Muscle of leg (tissue), 11 donors: Measurements from ENCODE around the gene CETP. TPM values are rescaled to one million over a fixed set of nuclear protein-coding genes. Genes with fewer than 3 reads are reported as not detected.
"Not testable (repeated sequence)": the region's sequence is repeated elsewhere in the genome, so short reads cannot be mapped to it uniquely, and the experiment has no call there.

Experiments used
- DNase-seq: peaks from one replicate; pipeline ENCODE4 v3.0.0; 2013
- H3K27ac ChIP-seq: one replicate; pipeline ENCODE4 v1.5.1; 2013; ENCODE audit warnings: mild to moderate bottlenecking, low read length, control low read depth
- H3K27me3 ChIP-seq: one replicate; pipeline ENCODE4 v1.6.1; 2013; ENCODE audit warnings: low read length; ENCODE audit not compliant: control insufficient read depth, insufficient read depth
- H3K36me3 ChIP-seq: one replicate; pipeline ENCODE4 v1.6.1; 2013; ENCODE audit warnings: low read length; ENCODE audit not compliant: control insufficient read depth, insufficient read depth
- H3K4me1 ChIP-seq: one replicate; pipeline ENCODE4 v1.6.1; 2013; ENCODE audit warnings: low read length; ENCODE audit not compliant: control insufficient read depth, insufficient read depth
- H3K4me3 ChIP-seq: one replicate; pipeline ENCODE4 v1.5.1; 2013; ENCODE audit warnings: low read length, control low read depth
- H3K9me3 ChIP-seq: replicated peaks from 2 replicates; pipeline ENCODE4 v1.6.1; 2013; ENCODE audit warnings: low read depth, low read length; ENCODE audit not compliant: control insufficient read depth
- WGBS: methylation state at CpG from one replicate; pipeline ENCODE4 v1.1.5; 2013; ENCODE audit warnings: missing lambda C conversion rate; ENCODE audit not compliant: insufficient coverage; 5-methylcytosine and 5-hydroxymethylcytosine counted together
- polyA plus RNA-seq, 8 donors: library from polyadenylated mRNA; unstranded; fragments of 120-200 nt; gene quantifications; one replicate each; pipeline versions ENCODE4 v1.2.1 to v1.2.3, GENCODE V29; 2013; ENCODE audit warnings: inconsistent platforms in 1 of 8, low replicate concordance in 1 of 8; ENCODE audit not compliant: insufficient read length in 8 of 8, insufficient read depth in 1 of 8
- total RNA-seq: library from RNA; stranded (reverse); fragments of 120-200 nt; gene quantifications from one replicate; pipeline ENCODE4 v1.2.4, GENCODE V29; 2013

The CETP gene
- total and polyA plus RNA-seq, 9 donors: 4.7 to 9.6 (median 6.4) TPM

DNA sequence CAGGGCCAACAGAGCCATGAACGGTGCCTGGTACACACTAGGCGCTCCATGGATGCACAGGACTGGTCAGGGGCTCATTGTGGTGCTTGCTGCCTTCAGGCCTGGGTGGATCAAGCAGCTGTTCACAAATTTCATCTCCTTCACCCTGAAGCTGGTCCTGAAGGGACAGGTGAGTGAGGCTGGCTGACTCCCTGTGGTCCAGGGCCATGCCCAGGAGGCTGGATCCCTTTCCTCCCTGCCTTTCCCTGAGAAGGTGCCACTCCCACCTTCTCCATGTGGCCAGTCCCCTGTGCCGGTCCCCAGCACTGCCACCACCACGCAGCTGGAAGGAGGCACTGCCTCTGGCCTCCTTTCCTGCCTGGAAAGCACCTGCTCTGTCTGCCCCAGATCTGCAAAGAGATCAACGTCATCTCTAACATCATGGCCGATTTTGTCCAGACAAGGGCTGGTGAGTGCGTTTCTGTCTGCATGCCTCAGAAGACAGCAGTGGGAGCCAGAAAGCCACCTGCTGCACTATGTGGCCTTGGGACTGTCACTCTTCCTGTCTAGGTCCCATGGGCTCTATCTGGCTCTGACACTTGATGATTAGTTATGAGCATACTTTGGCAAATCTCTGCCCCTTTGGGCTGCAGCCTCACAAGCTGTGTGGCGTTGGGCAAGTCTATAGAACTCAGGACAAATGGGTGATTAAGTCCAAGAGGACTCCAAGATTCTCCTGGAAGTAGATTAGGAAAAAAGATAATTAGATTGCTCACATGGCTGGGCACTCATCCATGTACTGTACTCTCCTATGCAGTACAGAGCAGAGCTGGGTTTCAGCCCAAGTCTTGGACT, 9.4 kb downstream of the CETP start:
- WGBS: 46% methylated on average over 8 of the region's 8 CpGs
- H3K9me3 ChIP-seq: no peaks in the 10 kb centered on the region
- no peak for DNase-seq
- H3K4me1 ChIP-seq: peaks cover 11% of the 10 kb centered on the region
- no peaks in the 10 kb centered on the region for H3K27me3 ChIP-seq
- no peak overlapping the region for H3K27ac ChIP-seq
- no peaks in the 10 kb centered on the region for H3K36me3 ChIP-seq
- H3K4me3 ChIP-seq: no peak overlapping the region

DNA sequence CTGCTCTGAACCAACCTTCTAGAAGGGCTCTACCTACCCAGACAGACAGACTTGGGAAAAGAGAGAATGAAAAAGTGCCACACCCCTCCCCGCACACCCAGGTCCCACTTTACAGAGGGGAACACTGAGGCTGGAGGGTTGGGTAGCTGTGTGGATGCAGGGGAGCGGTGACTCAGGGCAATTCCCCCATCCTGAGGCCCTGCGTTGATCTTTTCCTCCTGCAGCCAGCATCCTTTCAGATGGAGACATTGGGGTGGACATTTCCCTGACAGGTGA, 10.0 kb downstream of the CETP start:
- Histone ChIP-seq H3K36me3 (no peaks in the 10 kb centered on the region), H3K4me3 (no peak overlapping the region), H3K9me3 (no peaks in the 10 kb centered on the region), H3K27ac (no peak overlapping the region), H3K4me1 (peaks cover 11% of the 10 kb centered on the region), H3K27me3 (no peaks in the 10 kb centered on the region)
- WGBS: no CpG with 5 or more reads among the region's 3 CpGs
- DNase-seq: no peak

DNA sequence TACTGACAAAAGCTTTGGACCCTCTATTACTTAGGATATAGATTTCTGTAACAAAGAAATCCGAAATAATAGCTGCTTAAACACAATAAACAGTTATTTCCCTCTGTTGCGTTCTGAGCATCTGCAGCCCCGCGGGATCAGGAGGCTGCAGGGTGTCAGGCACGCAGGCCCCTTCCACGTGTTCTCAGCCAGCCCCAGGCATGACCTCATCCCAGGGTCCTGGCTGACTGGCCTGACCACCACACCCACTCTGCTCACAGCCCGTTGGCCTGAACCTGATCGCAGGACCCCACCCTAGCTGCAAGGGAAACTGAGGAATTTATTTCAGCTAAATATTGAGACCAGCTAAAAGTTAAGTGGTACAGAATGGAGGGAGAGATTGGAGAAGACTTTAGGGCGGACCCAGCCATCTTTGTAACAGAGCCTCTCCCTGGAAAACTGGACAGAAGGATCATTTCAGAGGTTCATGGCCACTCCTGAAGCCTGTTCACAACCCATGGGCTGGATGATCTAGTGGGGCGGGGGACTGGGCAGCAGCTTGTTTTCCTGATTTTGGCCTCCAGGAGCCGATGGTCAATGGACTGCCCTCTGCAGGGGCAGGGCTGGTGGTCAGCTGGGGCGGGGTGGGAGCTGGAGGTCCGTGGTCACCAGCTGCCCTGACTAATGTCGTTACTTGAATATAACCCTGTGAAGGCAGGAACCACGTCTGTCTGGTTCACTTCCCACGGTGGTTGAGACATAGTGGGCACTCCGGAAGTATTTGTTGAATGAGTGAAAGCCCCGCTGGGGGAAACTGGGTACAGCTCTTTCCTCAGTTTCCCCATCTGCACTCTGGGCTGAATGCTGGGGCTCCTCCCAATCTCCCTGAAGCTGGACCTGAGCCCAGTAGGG, 10.9 kb downstream of the CETP start:
- Histone ChIP-seq H3K4me1 (peaks cover 11% of the 10 kb centered on the region), H3K9me3 (no peaks in the 10 kb centered on the region), H3K36me3 (no peaks in the 10 kb centered on the region), H3K27ac (no peak overlapping the region), H3K27me3 (no peaks in the 10 kb centered on the region), H3K4me3 (no peak overlapping the region)
- 64% methylated on average over 14 of the region's 18 CpGs for WGBS
- peak; percentile 52 for DNase-seq

DNA sequence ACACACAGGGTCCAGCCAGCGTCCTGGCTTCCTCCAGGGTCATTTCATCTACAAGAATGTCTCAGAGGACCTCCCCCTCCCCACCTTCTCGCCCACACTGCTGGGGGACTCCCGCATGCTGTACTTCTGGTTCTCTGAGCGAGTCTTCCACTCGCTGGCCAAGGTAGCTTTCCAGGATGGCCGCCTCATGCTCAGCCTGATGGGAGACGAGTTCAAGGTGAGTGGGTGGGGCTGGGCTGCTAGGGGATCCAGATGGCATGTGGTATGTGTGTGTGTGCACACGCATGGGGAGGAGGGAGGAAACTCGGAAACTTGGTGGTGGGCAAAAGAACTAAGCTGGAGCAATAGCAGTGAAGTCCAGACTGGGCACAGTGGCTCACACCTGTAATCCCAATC, 11.5 kb downstream of the CETP start:
- Histone ChIP-seq H3K4me3 (no peak overlapping the region), H3K9me3 (no peaks in the 10 kb centered on the region), H3K36me3 (no peaks in the 10 kb centered on the region), H3K4me1 (peaks cover 11% of the 10 kb centered on the region), H3K27me3 (no peaks in the 10 kb centered on the region), H3K27ac (no peak overlapping the region)
- no peak for DNase-seq
- WGBS: 54% methylated on average over 7 of the region's 9 CpGs

DNA sequence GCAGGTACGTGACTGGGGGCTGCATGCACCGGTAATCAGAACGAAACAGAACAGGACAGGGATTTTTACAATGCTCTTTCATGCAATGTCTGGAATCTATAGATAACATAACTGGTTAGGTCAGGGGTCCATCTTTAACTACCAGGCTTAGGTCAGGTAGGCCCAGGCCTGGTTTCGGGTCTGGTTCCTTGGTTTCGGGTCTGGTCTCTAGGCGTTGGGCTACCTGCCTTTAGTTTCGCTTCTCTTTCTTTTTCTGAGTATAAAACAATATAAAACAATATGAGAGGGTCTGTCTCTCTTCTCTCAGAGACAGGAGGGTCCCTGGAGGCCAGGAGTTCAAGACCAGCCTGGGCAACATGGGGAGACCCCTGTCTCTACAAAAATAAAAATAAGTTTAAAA, 12.1 kb downstream of the CETP start:
- WGBS: 80% methylated on average over 2 of the region's 7 CpGs
- not testable (repeated sequence) for DNase-seq

DNA sequence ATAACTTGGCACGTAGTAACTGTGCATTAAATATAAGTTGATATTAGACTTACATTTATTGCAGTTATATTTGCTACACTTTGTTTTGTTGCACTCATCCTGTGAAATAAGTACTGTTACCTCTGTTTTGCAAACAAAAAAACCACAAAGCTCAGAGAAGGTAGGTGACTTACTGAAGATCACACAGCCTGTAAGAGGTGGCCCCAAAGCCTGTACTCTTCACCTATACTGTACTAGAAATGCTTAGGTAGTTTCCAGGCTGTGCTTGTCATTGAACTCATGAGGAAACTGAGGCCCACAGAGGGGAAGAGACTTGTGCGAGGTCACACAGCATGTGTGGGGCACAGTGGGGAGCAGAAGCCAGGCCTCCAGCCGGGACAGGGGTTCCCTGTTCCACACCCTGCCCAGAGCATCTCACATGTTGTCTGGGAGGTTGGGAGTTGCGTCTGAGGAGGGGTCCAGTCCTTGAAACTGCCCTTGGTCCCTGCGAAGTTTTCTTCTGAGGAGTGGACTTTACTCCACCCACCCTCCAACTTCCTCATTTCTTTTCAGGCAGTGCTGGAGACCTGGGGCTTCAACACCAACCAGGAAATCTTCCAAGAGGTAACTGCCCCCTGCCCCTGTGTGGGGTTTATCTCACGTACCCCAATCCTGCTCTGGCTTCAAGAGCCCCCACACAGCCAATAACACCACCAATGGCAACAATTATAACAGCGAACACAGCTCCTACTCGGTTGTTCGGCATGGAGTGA, 13.0 kb downstream of the CETP start:
- Histone ChIP-seq H3K27me3 (no peaks in the 10 kb centered on the region), H3K9me3 (no peaks in the 10 kb centered on the region), H3K4me1 (peaks cover 11% of the 10 kb centered on the region), H3K27ac (no peak overlapping the region), H3K4me3 (no peak overlapping the region), H3K36me3 (no peaks in the 10 kb centered on the region)
- DNase-seq: no peak
- 69% methylated on average over 5 of the region's 9 CpGs for WGBS

More for the DNA sequence above, 12.1 kb downstream of the CETP start:
- H3K4me1 ChIP-seq: peaks cover 11% of the 10 kb centered on the region
- not testable (repeated sequence) for H3K27me3 ChIP-seq, H3K4me3 ChIP-seq, H3K27ac ChIP-seq, H3K9me3 ChIP-seq, H3K36me3 ChIP-seq

DNA sequence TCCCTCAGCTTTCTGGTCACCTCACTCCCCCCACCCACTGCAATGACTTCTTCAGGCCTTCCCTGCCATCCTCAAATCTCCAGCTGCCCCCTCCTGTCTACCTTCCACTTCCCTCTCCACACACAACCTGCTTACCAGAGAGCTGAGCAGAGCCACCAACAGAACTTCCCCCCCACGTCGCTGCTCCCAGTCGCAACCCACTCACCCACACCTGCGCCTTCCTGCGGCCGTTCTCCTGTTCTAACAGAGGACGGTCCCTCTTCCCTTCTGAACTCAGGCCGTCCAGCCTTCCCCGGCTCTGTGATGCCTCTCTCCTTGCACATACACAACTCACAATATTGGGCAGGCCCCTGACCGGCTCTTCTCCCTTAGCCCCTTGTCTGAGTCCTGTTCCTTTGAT, 14.0 kb downstream of the CETP start:
- Histone ChIP-seq H3K27ac (no peak overlapping the region), H3K36me3 (no peaks in the 10 kb centered on the region), H3K4me3 (no peak overlapping the region), H3K4me1 (peaks cover 11% of the 10 kb centered on the region), H3K27me3 (no peaks in the 10 kb centered on the region), H3K9me3 (no peaks in the 10 kb centered on the region)
- WGBS: 75% methylated on average over 10 of the region's 10 CpGs
- no peak for DNase-seq

DNA sequence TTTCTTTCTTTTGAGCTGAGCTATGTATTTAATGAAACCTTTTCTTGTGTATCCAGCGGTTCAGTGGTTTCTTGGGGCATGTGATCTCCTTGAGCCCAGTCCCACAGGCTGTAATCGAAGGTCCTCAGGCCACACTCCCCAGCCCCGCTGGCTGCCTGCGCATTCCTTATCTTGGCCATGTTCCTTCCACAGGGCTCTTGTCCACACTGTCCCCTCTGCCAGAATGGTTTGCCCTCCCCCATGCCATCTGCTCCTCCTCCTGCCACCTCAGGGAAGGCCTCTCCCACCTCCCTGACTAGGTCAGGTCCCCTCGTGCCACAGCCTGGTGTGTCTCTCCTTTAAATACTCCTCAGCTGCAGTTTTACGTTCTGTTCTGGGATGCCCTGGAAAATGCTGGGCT, 15.5 kb downstream of the CETP start:
- Histone ChIP-seq H3K27ac (no peak overlapping the region), H3K4me3 (no peak overlapping the region), H3K9me3 (no peaks in the 10 kb centered on the region), H3K27me3 (no peaks in the 10 kb centered on the region), H3K4me1 (peaks cover 10% of the 10 kb centered on the region), H3K36me3 (no peaks in the 10 kb centered on the region)
- no peak for DNase-seq
- WGBS: 68% methylated on average over 6 of the region's 6 CpGs

DNA sequence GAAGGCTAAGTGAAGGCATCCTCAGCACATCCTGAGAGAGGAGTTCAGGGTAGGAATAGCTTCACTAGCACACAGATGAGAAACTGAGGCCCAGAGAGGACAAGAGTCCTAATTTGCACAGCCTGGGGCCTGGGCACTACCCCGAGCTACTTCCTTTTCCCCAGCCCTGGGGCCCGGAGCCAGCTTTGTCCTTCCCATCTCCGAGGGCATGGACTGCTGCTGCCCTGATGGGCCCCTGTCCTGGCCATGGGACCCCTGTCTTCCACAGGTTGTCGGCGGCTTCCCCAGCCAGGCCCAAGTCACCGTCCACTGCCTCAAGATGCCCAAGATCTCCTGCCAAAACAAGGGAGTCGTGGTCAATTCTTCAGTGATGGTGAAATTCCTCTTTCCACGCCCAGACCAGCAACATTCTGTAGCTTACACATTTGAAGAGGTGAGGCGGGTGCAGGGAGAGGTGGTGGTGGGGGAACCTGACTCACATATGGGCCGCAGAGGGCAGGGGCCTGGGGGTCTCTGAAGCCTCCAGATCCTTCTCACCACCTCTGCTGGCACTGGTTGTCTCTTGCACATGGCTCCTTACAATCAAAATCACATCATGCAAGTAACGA, 16.2 kb downstream of the CETP start:
- Histone ChIP-seq H3K36me3 (no peaks in the 10 kb centered on the region), H3K9me3 (no peaks in the 10 kb centered on the region), H3K27ac (no peak overlapping the region), H3K4me1 (peaks cover 3% of the 10 kb centered on the region), H3K4me3 (no peak overlapping the region), H3K27me3 (no peaks in the 10 kb centered on the region)
- WGBS: 65% methylated on average over 3 of the region's 11 CpGs
- DNase-seq: no peak

DNA sequence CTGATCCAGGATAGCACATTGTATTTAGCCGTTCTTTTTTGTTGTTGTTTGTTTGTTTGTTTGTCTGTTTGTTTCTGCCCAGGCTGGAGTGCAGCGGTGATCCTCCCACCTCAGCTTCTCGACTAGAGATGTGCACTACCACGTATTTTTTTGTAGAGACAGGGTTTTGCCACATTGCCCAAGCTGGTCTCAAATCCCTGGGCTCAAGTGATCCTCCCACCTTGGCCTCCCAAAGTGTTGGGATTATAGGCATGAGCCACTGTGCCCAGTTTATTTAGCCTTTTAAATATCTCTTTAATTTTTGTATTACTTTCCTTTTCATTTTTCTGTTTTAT, 18.4 kb downstream of the CETP start:
- Histone ChIP-seq H3K27me3 (no peaks in the 10 kb centered on the region), H3K9me3 (no peaks in the 10 kb centered on the region), H3K36me3 (no peaks in the 10 kb centered on the region), H3K27ac (no peak overlapping the region), H3K4me3 (no peak overlapping the region), H3K4me1 (peaks cover 21% of the 10 kb centered on the region)
- no CpG with 5 or more reads among the region's 4 CpGs for WGBS
- no peak for DNase-seq
